HG03432 (cell line): ENCODE data around the gene MEIKIN.
A peak's percentile ranks its signal among the peaks of the same experiment; 100 is the strongest.

Experiments
- ATAC-seq: cut with Tn5 transposase; IDR thresholded peaks from one replicate; pipeline ENCODE4 v1.9.1; 2021; ENCODE audit warnings: mild to moderate bottlenecking, moderate library complexity; ENCODE audit not compliant: unreplicated experiment

MEIKIN gene

GRCh38 chr5:131945551-131946168, at the start of gene MEIKIN:
Gene MEIKIN, minus strand, starts transcription at chr5:131945663. Its CDS starts 158 bp downstream, at chr5:131945505.
- ATAC-seq, result no peak

- ATAC-seq, result no peak
Measured at GRCh38 chr5:131994533-131995226, 49.2 kb upstream of the MEIKIN start.

- ATAC-seq, result no peak
Measured at GRCh38 chr5:131994090-131994489, 48.6 kb upstream of the MEIKIN start.

- no peak for ATAC-seq
Measured at GRCh38 chr5:131993676-131994075, 48.2 kb upstream of the MEIKIN start.

- ATAC-seq, result no peak
Measured at GRCh38 chr5:131992370-131992769, 46.9 kb upstream of the MEIKIN start.

GRCh38 chr5:131991593-131992324, 46.3 kb upstream of the MEIKIN start:
- ATAC-seq, result no peak

DNA sequence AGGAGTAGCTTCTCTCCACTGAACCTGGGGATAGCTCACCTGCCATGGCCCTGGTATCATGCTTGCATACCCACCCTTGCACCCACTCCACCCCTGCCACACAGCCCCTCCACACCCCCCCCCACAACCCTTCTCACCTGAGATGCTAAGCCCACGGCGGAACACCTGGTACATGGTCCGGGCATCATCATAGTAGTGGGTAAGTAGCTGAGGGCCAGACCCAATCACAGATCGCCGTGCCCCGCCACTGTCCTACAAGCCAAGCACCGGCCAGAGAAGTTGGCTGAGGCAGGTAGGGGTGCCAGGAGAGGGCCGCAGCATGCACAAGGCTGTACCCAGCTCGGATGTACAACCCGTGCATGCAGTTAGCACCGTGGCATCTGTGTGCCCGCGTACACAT, 45.3 kb upstream of the MEIKIN start:
- no peak for ATAC-seq

DNA sequence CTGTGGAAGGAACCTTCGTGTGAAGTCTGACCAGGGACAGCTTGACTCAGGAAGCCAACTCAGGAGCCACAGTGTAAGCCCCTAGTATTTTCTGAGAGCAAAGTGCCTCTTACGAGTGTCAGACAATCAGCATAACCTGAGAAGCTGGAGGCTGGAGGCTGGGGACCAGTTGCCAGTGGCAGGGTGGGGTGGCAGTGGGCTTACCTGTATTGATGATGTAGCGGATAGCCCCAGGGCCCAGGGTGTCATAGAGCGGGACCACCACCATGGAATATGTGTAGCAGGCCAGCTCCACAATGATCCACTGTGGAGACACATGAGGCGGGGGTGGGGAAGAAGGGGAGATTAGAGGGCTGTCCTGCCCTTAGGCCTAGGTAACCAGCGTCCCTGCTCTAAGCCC, 43.1 kb upstream of the MEIKIN start:
- no peak for ATAC-seq

DNA sequence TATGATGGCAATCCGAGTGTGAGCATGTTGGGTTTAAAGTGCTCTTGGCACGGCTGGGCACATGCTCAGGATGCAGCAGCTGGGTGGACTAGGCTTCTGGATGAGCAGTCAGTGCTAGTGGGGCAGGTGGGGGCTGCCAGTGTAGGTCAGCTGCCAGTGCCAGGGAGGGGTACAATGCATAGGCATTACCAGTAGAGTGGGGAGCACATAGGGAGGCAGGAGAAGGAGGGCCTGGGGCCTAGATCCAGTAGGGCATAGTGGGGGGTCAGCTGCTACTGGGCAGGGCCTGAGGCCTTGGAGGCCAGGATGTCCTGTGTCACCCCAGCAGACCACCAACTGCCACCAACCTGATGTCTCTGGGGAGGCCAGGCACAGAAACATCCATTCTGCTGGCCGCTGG, 41.8 kb upstream of the MEIKIN start:
- ATAC-seq, result no peak

DNA sequence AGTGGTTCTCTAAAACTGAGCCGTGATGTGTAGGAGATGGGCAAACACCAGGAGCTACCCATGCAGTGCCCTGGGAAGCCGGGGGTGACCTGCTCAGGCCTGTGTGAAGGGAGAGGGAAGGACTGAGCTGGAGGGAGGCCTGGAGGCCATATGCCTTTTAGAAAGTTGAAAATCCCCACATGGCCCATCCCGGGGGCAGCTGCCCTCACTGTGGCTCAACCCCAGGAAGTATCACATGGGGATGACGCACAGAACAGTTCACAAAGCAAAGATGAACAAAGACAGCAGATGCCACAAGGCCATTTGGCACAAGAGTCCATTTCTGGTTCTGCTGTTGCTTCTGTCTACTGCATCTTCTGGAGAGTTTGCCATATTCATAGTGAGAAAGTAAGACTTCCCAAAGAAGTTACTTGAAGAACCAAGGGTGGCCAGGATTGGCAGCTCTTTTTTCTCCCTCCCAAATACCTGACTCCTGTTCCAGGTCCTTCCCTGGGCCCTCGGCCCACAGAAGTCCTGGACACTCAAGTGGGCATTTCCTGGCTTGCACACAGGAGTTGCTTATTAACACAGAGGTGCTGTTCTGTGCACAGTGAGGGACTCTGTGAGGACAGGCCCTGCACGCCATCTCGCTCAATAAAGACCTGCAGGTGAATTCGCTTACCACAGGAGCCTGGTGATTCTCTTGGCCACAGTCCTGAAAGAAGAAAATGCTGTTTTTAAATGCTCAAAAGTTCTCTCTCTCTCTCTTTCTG, 40.9 kb upstream of the MEIKIN start:
- no peak for ATAC-seq

DNA sequence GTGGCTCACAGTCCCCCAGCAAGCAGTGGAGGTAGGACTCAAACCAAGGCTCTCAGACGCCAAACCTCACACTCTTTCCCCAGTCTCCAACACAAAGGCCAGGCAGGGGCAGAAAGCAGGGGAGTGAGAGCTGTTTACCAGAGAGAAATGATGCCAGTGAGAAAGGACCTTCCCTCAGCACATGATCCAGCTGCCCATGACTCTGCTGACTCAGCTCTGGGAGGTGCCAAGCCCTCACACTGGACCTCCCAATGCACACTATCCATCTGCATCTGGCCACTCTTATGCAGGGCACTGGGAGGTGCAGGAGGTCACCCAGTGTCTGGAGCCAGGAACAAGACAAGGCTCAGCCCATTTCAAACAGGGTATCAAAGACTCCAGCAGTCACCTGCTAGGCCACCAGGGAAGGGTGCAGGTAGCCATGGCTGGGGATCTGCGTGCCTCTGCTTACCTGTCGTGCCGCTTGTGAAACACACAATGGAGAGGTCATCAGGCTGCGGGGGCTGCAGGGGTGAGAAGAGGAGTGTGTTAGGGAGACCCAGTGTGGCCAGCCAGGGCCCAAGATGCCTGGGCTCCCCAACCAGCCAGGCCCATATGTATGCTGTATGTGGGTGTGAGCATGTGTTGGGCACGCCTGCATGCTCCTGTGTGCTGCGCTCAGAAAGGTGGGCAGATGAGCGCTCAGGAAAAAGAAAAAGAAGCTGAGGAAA, 39.6 kb upstream of the MEIKIN start:
- ATAC-seq, result no peak

- no peak for ATAC-seq
Measured at GRCh38 chr5:131983244-131983771, 37.8 kb upstream of the MEIKIN start.

DNA sequence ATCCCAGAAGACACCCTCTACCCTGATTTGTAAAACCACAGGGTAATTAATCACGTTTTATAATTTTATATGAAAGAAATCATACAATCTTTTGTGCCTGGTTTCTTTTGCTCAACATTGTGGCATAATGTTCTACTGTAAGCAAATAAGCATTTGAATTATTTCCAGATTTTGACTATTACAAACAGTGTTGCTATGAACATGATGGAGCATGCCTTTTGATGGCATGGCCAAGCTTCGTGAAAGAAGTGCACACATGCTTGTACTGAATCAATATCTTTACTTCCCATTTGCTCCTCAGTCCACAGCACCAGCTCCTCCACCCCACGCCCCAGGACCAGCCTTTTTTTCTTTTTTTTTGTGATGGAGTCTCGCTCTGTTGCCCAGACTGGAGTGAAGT, 36.1 kb upstream of the MEIKIN start:
- ATAC-seq, result no peak

DNA sequence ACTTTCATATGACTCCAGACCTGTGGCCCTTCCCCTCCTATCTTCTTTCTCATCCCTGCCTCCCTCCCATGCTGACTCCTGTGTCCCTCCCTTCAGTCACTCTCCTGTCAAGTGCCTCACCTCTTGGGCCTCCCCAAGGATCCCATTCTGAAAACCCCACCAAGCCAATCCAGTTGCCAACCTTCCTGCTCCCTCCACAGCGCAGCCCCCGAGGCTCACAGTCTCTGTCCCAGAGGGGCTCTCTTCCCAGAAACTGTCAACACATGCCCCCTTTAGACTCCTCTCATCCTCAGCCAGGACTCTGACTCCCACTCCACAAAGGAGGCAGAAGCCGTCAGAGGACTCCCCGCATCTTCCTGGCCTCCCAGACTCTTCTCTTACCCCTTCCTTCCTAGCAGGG, 35.2 kb upstream of the MEIKIN start:
- ATAC-seq, result no peak

DNA sequence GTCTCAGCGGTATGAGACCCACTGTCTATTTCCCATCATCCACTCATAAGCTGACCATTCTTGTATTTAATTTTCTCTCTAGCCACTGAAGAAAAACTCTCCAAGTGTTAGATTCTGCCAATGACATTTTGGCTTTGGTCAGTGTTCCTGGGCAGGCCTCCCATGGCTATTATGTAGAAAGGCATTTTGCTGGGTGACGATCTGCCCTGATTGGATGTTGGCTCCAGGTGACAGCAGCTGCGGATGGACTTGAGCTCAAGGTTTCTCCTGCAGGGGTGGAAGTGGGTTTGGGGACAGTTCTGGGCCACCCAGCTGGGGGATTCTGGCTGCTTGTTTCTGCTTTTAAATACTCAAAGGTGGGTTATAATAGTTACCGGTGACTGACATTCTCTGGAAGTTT, 34.4 kb upstream of the MEIKIN start:
- ATAC-seq, result no peak

GRCh38 chr5:131977212-131977604, 31.7 kb upstream of the MEIKIN start:
- no peak for ATAC-seq

DNA sequence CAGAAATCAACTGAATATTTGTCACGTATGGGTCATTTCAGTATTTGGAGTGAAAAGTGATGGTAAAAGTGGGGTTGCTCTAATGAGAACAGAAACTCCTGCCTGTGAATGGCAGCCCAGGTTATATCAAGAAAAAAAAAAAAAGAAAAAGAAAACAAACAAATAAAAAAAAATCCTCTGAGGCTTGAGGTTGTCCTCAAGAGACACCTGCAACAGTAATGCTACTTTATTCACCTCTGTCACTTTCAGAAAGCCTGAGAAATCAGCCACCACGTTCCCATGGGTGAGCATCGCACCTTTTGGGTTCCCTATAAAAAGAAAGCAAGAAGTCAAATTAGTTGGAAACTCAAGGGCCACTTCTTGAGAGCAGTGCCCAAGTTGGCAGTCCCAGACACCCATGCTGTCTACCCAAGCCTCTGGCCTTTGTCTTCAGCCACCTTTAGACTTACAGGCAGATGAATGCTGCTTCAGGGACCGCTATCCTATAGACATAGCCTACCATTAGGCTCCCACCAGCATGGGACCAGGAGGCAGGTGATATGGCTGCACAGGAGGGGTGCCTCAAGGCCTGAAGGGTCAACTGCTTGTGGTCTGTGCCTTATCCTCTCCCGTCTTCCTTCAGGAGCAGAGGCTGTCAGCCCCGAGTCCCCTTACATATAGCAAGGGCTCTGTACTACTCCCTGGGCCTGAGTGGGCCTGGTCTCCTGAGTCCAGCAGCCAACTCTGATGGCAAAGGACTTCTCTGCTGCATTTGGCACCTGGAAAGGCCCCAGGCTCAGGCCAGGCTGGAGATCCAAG, 31.1 kb upstream of the MEIKIN start:
- peak; percentile 33 for ATAC-seq

- ATAC-seq, result no peak
Measured at GRCh38 chr5:131974956-131975726, 29.7 kb upstream of the MEIKIN start.

GRCh38 chr5:131974622-131974955, 29.1 kb upstream of the MEIKIN start:
- no peak for ATAC-seq
